OCI-LY1 (cell line): ENCODE data around the gene LANCL3.

Source experiments
- H2AFZ ChIP-seq: fragments of 200-600 bp; sonication (generic), shearing (Covaris generic); 2 replicates; pipeline ENCODE4 v1.6.0; 2014; ENCODE audit warnings: antibody characterized with exemption, mild to moderate bottlenecking, low read length
- H3F3A ChIP-seq: fragments of 200-600 bp; sonication (generic), shearing (Covaris generic); 2 replicates; pipeline ENCODE4 v1.6.0; 2014; ENCODE audit warnings: mild to moderate bottlenecking, antibody characterized with exemption, low read length, moderate library complexity; ENCODE audit not compliant: insufficient read depth
- H3K27ac ChIP-seq: fragments of 200-600 bp; sonication (generic); 2 replicates; pipeline ENCODE4 v1.5.1; 2014; ENCODE audit warnings: low read length, mixed run types, mild to moderate bottlenecking, low read depth; ENCODE audit not compliant: poor library complexity, severe bottlenecking
- H3K27me3 ChIP-seq: fragments of 200-600 bp; sonication (generic); 2 replicates; pipeline ENCODE4 v1.6.0; 2014; ENCODE audit warnings: antibody characterized with exemption, mild to moderate bottlenecking, low read length, moderate library complexity; ENCODE audit not compliant: insufficient read depth
- H3K36me3 ChIP-seq: fragments of 200-600 bp; sonication (generic); 2 replicates; pipeline ENCODE4 v1.6.1; 2014; ENCODE audit warnings: mild to moderate bottlenecking, antibody characterized with exemption, low read length, moderate library complexity, mixed read lengths; ENCODE audit not compliant: insufficient read depth
- H3K4me1 ChIP-seq: fragments of 200-600 bp; sonication (generic); 2 replicates; pipeline ENCODE4 v1.5.1; 2014; ENCODE audit warnings: mild to moderate bottlenecking, low read length, moderate library complexity; ENCODE audit not compliant: insufficient read depth, severe bottlenecking
- H3K4me2 ChIP-seq: fragments of 200-600 bp; sonication (generic), shearing (Covaris generic); 2 replicates; pipeline ENCODE4 v1.6.1; 2014; ENCODE audit warnings: low read length
- H3K4me3 ChIP-seq: fragments of 200-600 bp; sonication (generic); 2 replicates; pipeline ENCODE4 v1.5.1; 2014; ENCODE audit warnings: low read length, low read depth, mild to moderate bottlenecking, mixed read lengths; ENCODE audit not compliant: poor library complexity, severe bottlenecking
- H3K79me2 ChIP-seq: fragments of 200-600 bp; shearing (Covaris generic); 2 replicates; pipeline ENCODE4 v1.6.1; 2016; ENCODE audit warnings: mixed run types, low read length, mixed read lengths; ENCODE audit not compliant: insufficient read depth
- H3K9ac ChIP-seq: fragments of 200-600 bp; sonication (generic), shearing (Covaris generic); 2 replicates; pipeline ENCODE4 v1.6.1; 2014; ENCODE audit warnings: mild to moderate bottlenecking, low read length, mixed read lengths
- H3K9me2 ChIP-seq: fragments of 200-600 bp; sonication (generic), shearing (Covaris generic); 2 replicates; pipeline ENCODE4 v1.6.1; 2014; ENCODE audit warnings: low read depth, mild to moderate bottlenecking, low read length, mixed read lengths
- H3K9me3 ChIP-seq: fragments of 200-600 bp; shearing (Covaris generic); 2 replicates; pipeline ENCODE4 v1.6.1; 2014; ENCODE audit warnings: low read length, mixed read lengths
- H4K20me1 ChIP-seq: fragments of 200-600 bp; sonication (generic), shearing (Covaris generic); 2 replicates; pipeline ENCODE4 v1.6.0; 2016; ENCODE audit warnings: mild to moderate bottlenecking, low read length; ENCODE audit not compliant: insufficient read depth
- EZH2 ChIP-seq: fragments of 200-600 bp; sonication (generic), shearing (Covaris generic); IDR thresholded peaks from 2 replicates; pipeline ENCODE4 v1.8.0; 2017; ENCODE audit warnings: borderline replicate concordance, mixed run types, mild to moderate bottlenecking, antibody characterized with exemption, low read length, moderate library complexity, mixed read lengths
- TF ChIP-seq, protein P1 (sequence below): fragments of 200-600 bp; sonication (generic), shearing (Covaris generic); IDR thresholded peaks from 2 replicates; pipeline ENCODE4 v1.5.1; 2017; ENCODE audit warnings: mild to moderate bottlenecking, antibody characterized with exemption, low read length, moderate library complexity, mixed read lengths

The LANCL3 gene

DNA sequence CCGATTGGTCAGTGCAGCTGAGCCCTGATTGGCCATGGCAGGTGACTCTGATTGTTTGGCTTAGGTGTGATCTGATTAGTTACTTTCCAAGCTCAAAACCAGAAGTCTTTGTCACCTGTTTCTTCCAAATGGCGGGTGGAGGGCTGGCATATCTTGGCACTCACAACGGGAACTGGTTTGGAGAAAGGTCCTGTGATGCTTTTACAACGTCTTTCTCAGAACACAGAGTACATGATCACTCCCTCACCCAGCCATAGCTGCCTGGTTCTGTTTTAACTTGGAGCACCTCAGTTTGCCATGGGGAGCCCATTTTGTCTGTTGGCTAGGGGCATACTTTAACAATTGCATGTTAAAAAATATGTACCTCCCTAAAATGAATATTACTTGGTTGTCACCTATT, 101.1 kb downstream of the LANCL3 start:
- no peaks in the 10 kb centered on the region for H3K36me3 ChIP-seq
- H3K4me2 ChIP-seq: no peak overlapping the region
- no peaks in the 10 kb centered on the region for H3K9me3 ChIP-seq
- H3K27me3 ChIP-seq: no peaks in the 10 kb centered on the region
- no peaks in the 10 kb centered on the region for H3K79me2 ChIP-seq
- H2AFZ ChIP-seq: no peak overlapping the region
- no peaks in the 10 kb centered on the region for H3F3A ChIP-seq
- no peaks in the 10 kb centered on the region for H4K20me1 ChIP-seq
- H3K4me1 ChIP-seq: no peaks in the 10 kb centered on the region
- H3K4me3 ChIP-seq: no peak overlapping the region
- TF ChIP-seq, protein P1, sequence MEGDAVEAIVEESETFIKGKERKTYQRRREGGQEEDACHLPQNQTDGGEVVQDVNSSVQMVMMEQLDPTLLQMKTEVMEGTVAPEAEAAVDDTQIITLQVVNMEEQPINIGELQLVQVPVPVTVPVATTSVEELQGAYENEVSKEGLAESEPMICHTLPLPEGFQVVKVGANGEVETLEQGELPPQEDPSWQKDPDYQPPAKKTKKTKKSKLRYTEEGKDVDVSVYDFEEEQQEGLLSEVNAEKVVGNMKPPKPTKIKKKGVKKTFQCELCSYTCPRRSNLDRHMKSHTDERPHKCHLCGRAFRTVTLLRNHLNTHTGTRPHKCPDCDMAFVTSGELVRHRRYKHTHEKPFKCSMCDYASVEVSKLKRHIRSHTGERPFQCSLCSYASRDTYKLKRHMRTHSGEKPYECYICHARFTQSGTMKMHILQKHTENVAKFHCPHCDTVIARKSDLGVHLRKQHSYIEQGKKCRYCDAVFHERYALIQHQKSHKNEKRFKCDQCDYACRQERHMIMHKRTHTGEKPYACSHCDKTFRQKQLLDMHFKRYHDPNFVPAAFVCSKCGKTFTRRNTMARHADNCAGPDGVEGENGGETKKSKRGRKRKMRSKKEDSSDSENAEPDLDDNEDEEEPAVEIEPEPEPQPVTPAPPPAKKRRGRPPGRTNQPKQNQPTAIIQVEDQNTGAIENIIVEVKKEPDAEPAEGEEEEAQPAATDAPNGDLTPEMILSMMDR: no peak
- TF ChIP-seq EZH2: no peak
- H3K9me2 ChIP-seq: no peaks in the 10 kb centered on the region
- H3K27ac ChIP-seq: no peak overlapping the region
- no peak overlapping the region for H3K9ac ChIP-seq

GRCh38 chrX:37676811-37677210, 105.3 kb downstream of the LANCL3 start:
- Histone ChIP-seq H3K4me3 (no peak overlapping the region), H3F3A (no peaks in the 10 kb centered on the region), H3K79me2 (no peaks in the 10 kb centered on the region), H2AFZ (no peak overlapping the region), H3K4me1 (no peaks in the 10 kb centered on the region), H3K27me3 (no peaks in the 10 kb centered on the region), H3K27ac (no peak overlapping the region), H3K9me3 (no peaks in the 10 kb centered on the region), H3K4me2 (no peak overlapping the region), H3K36me3 (no peaks in the 10 kb centered on the region), H3K9me2 (no peaks in the 10 kb centered on the region), H4K20me1 (no peaks in the 10 kb centered on the region), H3K9ac (no peak overlapping the region)
- TF ChIP-seq, protein P1: no peak
- no peak for TF ChIP-seq EZH2

DNA sequence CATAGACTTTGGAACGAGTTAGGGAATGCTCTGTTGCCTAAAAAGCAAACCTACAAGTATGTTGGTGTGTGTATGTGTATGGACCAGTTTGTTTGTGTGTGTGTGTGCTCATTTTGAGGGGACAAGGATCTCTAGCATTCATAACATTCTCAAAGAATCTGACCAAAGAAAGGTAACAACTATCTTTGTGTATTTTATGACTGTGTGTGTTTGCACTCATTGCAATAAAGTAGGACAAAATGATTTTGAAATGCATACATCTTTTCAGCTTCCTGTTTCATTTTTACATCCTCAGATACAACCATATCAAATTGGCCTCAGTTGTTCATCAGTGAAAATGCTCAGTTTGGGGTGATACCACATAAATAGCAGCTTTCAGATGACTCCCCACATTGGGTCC, 105.8 kb downstream of the LANCL3 start:
- Histone ChIP-seq H3K36me3 (no peaks in the 10 kb centered on the region), H3K79me2 (no peaks in the 10 kb centered on the region), H3K4me1 (no peaks in the 10 kb centered on the region), H3K9me2 (no peaks in the 10 kb centered on the region), H3K9ac (no peak overlapping the region), H3K4me2 (no peak overlapping the region), H3K27me3 (no peaks in the 10 kb centered on the region), H2AFZ (no peak overlapping the region), H3K9me3 (no peaks in the 10 kb centered on the region), H3F3A (no peaks in the 10 kb centered on the region), H3K27ac (no peak overlapping the region), H4K20me1 (no peaks in the 10 kb centered on the region), H3K4me3 (no peak overlapping the region)
- TF ChIP-seq EZH2: no peak
- TF ChIP-seq, protein P1: no peak
